Measurements from ENCODE around the gene CYS1.
"Not testable (repeated sequence)": the region's sequence is repeated elsewhere in the genome, so short reads cannot be mapped to it uniquely, and the experiment has no call there.

CYS1 gene

GRCh38 chr2:10091889-10092244, 11.7 kb upstream of the CYS1 start:
- not testable (repeated sequence) for DNase-seq (ENCODE audit: low spot score)

- DNase-seq (ENCODE audit: low spot score): no peak
Measured at GRCh38 chr2:10091182-10091888, 11.1 kb upstream of the CYS1 start.

GRCh38 chr2:10089565-10090190, 9.5 kb upstream of the CYS1 start:
- DNase-seq (ENCODE audit: low spot score): no peak

GRCh38 chr2:10087360-10087759, 7.1 kb upstream of the CYS1 start:
- no peak for DNase-seq (ENCODE audit: low spot score)

GRCh38 chr2:10086950-10087349, 6.7 kb upstream of the CYS1 start:
- no peak for DNase-seq (ENCODE audit: low spot score)

- DNase-seq (ENCODE audit: low spot score): no peak
Measured at GRCh38 chr2:10085668-10086059, 5.5 kb upstream of the CYS1 start.

- DNase-seq (ENCODE audit: low spot score): no peak
Measured at GRCh38 chr2:10085043-10085667, 4.9 kb upstream of the CYS1 start.

GRCh38 chr2:10084223-10084865, 4.1 kb upstream of the CYS1 start:
- DNase-seq (ENCODE audit: low spot score): no peak

GRCh38 chr2:10083692-10084211, 3.5 kb upstream of the CYS1 start:
- no peak for DNase-seq (ENCODE audit: low spot score)

GRCh38 chr2:10083046-10083445, 2.8 kb upstream of the CYS1 start:
- DNase-seq (ENCODE audit: low spot score): no peak

GRCh38 chr2:10080536-10081304, 509 bp upstream of the CYS1 start:
- DNase-seq (ENCODE audit: low spot score): no peak

GRCh38 chr2:10079266-10079869, 843 bp downstream of the CYS1 start:
- DNase-seq (ENCODE audit: low spot score): peak; percentile 66

- DNase-seq (ENCODE audit: low spot score): no peak
Measured at GRCh38 chr2:10078704-10079265, 1.4 kb downstream of the CYS1 start.

GRCh38 chr2:10078001-10078400, 2.2 kb downstream of the CYS1 start:
- DNase-seq (ENCODE audit: low spot score): no peak

GRCh38 chr2:10076988-10077527, 3.2 kb downstream of the CYS1 start:
- DNase-seq (ENCODE audit: low spot score): no peak

GRCh38 chr2:10076511-10076910, 3.7 kb downstream of the CYS1 start:
- DNase-seq (ENCODE audit: low spot score): no peak

- no peak for DNase-seq (ENCODE audit: low spot score)
Measured at GRCh38 chr2:10075571-10076209, 4.5 kb downstream of the CYS1 start.

GRCh38 chr2:10075101-10075500, 5.1 kb downstream of the CYS1 start:
- DNase-seq (ENCODE audit: low spot score): no peak

- no peak for DNase-seq (ENCODE audit: low spot score)
Measured at GRCh38 chr2:10073706-10074105, 6.5 kb downstream of the CYS1 start.

- peak; percentile 88 for DNase-seq (ENCODE audit: low spot score)
Measured at GRCh38 chr2:10072656-10073480, 7.3 kb downstream of the CYS1 start.

All from ecto neural progenitor cell (in vitro differentiated cells).